ENCODE results near the gene CKB.

Gene CKB

DNA sequence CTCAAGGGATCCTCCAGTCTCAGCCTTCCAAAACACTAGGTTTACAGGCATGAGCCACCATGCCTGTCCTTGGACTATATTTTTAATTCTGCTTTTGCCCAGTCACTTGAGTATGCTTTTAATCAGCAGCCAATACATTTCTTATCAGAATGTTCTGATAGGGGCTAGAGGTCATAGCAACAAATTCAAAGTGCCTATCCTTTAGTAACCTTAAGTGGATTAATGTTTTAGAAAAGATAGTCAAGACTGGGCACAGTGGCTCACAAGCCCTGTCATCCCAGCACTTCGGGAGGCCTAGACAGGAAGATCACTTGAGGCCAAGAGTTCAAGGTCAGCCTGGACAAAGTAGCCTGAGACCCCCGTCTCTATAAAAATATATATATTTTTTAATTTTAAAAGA is 37.1 kb downstream of the CKB start:
- no peak for DNase-seq (ENCODE audit: low read depth)

DNA sequence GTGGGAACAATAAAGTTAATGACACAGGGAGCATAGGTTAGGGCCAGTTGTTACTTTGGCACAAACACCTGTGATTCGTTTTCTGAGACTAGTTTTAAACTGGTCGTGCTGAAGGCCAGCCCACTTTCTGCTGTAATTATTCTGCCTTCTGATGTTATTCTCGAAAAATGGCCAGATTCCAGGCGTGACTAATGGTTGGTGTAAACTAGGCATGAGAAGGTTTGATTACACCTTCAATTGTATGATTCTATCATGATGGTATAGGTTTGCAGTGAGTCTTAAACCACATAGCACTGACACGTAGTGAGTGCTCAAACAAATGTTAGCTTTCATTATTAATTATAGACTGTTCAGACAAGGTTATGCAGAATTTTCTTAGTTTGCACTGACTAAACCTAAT is 39.0 kb downstream of the CKB start:
- DNase-seq (ENCODE audit: low read depth) = no peak

DNA sequence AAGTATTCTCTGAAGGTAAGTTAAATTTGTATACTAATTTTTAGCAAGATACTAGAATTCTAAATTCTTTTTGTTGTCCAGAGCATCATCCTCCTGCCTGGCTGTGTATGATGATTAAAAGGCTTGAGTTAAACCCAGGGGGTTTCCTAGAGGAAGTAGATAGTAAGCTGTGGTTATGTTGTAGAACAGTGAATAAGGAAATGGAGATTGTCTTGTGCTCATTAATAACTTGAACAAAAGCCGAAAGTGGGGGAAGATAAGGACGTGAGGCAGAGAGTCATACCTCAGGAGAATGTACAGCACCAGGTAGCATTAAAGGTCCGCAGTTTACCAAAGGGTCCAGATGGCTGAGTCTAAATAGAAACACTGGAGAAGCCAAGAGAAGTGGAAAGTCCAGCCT is 42.0 kb downstream of the CKB start:
- no peak for DNase-seq (ENCODE audit: low read depth)

DNA sequence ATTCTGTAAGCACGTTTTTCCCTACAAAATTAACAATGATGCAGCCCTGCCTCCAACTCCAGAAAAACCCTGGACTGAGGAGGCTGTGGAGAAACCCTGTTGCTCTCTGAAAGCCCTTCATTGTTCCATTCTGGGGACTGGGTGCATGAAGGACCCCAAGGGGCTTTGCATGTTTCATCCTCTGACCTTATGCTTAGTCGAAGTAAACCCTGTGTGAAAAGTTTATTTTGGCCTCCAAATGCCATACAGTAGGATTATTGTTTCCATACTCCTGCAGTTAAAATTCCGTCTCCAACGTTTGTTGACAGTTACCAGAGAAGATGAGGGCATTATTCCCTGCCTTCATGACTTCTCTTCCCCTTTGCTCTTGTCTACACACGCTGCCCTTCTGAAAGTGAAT is 46.0 kb downstream of the CKB start:
- no peak for DNase-seq (ENCODE audit: low read depth)

DNA sequence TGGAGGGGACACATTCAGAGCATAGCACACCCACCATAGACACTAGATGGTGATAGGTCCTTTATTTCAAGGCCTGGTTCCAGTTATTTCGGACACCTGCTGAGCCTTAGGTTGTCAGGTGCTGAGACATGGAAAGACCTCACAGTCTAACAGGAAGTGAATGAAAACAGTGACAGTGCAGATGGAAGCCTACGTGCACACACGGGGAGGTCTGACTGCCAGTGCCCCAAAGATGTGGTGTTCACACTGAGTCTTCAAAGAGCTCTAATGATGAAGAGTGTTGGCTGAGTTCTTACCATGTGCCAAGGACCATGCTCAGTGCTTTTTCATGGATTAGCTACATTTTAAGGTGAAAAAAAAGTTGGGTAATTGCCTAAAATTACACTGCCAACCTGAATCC is 46.6 kb downstream of the CKB start:
- DNase-seq (ENCODE audit: low read depth) = no peak

DNA sequence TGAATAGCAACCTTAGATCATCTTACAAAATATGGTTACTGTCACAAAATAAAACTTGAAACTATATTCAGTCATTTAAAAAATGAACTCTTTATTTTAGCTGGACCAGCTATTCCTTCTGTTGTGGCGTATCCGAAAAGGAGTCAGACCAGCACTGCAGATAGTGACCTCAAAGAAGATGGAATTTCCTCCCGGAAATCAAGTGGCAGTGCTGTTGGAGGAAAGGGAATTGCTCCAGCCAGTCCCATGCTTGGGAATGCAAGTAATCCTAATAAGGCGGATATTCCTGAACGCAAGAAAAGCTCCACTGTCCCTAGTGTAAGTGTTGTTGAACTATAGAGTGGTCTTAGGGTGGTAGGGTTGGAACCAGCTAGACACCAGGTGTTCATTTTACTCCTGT is 47.7 kb downstream of the CKB start:
- no peak for DNase-seq (ENCODE audit: low read depth)

DNA sequence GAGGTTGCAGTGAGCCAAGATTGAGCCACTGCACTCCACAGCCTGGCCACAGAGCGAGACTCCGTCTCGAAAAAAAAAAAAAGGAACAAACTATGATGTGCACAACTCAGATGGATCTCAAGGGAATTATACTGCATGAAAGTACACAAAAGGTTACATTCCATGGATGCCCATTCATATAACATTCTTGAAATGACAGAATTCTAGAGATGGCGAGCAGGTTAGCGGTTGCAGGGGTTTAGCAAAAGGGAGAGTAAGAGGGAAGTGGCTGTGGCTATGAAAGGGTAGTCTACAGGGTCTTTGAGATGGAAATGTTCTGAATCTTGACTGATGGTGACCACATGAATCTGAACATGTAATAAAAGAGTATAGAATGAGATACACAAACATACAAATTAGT is 49.7 kb downstream of the CKB start:
- DNase-seq (ENCODE audit: low read depth) = no peak
